HG02678 (cell line): ENCODE data around the gene SYNGR3.
"Not testable (repeated sequence)": the region's sequence is repeated elsewhere in the genome, so short reads cannot be mapped to it uniquely, and the experiment has no call there.

Experiments used
- ATAC-seq: cut with Tn5 transposase; IDR thresholded peaks from one replicate; pipeline ENCODE4 v1.9.1; 2021; ENCODE audit warnings: mild to moderate bottlenecking, moderate library complexity; ENCODE audit not compliant: unreplicated experiment

Gene SYNGR3

GRCh38 chr16:2006317-2006716 lies 16.5 kb downstream of the SYNGR3 start:
- no peak for ATAC-seq

GRCh38 chr16:2007081-2007836 lies 17.5 kb downstream of the SYNGR3 start:
- ATAC-seq = no peak

GRCh38 chr16:2008009-2008526 lies 18.3 kb downstream of the SYNGR3 start:
- no peak for ATAC-seq

DNA sequence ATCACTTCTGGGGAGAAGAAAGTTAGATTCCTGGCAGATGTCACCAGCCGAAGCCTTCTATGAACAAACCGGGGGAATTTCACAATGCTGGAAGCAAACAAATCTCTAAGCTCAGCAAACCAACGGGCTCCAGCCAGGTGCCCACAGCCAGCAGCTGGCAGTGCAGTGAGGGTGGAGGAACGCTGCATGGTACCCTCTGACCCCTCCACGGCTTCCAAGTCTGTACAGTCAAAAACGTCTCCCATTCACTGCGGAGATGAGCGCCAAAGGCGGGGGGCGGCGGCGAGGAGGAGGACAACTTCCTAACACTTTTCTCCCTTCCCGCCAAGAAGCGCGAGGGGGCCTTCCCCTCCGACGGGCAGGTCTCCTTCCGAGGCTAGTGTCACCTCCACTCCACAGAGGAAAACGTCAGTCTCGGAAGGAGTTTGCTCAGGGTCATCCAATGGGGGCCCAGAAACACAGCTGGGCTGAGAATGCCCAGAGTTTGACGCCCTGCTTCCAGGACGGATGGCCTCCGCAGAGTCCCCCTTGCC lies 18.9 kb downstream of the SYNGR3 start:
- ATAC-seq = no peak

- peak; percentile 28 for ATAC-seq
Measured at GRCh38 chr16:2009164-2009711, 19.5 kb downstream of the SYNGR3 start.

- peak; percentile 88 for ATAC-seq
Measured at GRCh38 chr16:2009791-2010510, 20.2 kb downstream of the SYNGR3 start, which contains the start of gene ZNF598. Gene ZNF598 (minus strand): TSS chr16:2009821.

DNA sequence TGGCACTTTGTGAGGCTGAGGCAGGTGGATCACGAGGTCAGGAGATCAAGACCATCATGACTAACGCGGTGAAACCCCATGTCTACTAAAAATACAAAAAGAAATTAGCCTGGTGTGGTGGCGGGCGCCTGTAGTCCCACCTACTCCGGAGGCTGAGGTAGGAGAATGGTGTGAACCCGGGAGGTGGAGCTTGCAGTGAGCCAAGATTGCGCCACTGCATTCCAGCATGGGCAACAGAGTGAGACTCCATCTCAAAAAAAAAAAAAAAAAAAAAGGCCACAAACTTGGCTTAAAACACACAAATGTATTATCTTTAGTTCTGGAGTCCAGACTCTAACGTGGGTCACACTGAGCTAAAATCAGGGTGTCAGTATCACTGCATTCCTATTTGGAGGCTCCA lies 22.0 kb downstream of the SYNGR3 start:
- ATAC-seq = not testable (repeated sequence)

GRCh38 chr16:2013527-2013926 lies 23.8 kb downstream of the SYNGR3 start:
- ATAC-seq = no peak

GRCh38 chr16:2015117-2015946 lies 25.6 kb downstream of the SYNGR3 start:
- ATAC-seq = no peak

DNA sequence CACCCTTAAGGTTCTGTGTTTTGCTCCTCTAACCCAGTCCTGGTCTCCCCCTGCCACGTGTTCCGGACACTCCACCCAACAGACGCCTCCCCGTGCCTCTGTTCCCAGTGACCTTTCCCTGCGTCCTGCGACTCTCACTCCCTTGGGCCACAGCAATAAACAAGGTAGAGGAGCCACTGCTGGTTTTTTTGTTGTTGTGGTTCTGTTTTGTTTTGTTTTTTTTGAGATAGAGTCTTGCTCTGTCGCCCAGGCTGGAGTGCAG lies 26.1 kb downstream of the SYNGR3 start:
- ATAC-seq = no peak

DNA sequence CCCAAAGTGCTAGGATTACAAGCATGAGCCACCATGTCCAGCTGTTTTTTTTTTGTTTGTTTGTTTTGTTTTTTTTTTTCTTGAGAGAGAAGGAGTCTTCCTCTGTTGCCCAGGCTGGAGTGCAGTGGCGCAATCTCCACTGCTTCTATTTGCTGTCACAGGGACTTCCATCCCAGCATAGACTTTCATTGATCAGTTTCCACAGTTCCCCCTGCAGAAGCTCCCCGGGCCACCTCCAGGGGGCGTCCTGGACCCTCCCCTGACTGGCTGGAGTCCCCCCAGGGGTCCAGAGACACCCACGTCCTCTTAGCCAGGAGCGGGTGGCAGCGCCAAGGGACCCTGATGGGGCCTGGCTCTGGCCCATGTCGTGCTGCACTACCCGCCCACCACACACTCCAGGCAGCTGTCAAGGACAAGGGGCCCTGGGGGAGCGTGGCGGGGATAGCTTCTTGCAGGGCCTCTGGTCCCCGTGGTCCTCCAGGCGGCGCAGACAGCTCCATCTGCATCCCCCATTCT lies 26.7 kb downstream of the SYNGR3 start:
- ATAC-seq = no peak

DNA sequence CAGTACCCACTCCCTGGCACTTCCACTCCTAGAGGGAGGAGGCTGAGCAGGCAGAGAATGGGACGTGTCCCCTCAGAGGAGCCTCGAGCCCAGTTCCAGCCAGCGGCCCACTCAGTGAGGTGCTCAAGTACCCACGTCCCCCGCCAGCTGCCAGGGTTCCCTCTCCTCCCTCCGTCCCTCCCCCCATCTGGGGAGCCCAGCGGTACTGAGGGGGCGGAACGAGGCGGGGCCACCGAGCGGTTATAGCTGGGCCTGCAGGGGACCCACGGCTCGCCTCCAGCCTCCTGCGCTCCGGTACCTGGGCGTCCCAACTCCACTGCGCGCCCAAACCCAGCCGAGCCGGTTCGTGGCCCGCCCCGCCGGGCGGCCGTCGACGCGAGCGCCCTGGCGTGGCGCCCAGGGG lies 29.7 kb downstream of the SYNGR3 start, which contains the start of gene NPW:
Gene NPW (plus strand): TSS at position 268 of the 403 bp plus-strand sequence.
- ATAC-seq = no peak

- no peak for ATAC-seq
Measured at GRCh38 chr16:2019921-2020831, 30.4 kb downstream of the SYNGR3 start.

DNA sequence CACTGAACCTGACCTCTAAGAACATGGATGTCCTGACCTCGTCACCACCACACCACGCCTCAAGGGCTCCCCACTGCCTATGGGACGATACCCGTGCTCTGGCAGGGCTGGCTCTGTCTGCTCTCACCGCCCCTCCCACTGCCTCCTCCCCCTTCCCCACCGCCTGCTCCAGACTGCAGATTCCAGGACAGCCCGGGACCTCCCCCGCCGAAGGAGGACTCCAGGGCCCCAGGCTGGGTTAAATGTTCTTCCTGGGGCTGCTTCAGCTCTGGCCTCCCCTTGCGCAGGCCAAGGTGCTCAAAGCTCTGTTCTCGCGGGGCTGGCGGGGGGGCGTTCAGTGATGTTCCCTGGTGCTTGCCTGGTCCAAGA lies 32.9 kb downstream of the SYNGR3 start:
- ATAC-seq = no peak

DNA sequence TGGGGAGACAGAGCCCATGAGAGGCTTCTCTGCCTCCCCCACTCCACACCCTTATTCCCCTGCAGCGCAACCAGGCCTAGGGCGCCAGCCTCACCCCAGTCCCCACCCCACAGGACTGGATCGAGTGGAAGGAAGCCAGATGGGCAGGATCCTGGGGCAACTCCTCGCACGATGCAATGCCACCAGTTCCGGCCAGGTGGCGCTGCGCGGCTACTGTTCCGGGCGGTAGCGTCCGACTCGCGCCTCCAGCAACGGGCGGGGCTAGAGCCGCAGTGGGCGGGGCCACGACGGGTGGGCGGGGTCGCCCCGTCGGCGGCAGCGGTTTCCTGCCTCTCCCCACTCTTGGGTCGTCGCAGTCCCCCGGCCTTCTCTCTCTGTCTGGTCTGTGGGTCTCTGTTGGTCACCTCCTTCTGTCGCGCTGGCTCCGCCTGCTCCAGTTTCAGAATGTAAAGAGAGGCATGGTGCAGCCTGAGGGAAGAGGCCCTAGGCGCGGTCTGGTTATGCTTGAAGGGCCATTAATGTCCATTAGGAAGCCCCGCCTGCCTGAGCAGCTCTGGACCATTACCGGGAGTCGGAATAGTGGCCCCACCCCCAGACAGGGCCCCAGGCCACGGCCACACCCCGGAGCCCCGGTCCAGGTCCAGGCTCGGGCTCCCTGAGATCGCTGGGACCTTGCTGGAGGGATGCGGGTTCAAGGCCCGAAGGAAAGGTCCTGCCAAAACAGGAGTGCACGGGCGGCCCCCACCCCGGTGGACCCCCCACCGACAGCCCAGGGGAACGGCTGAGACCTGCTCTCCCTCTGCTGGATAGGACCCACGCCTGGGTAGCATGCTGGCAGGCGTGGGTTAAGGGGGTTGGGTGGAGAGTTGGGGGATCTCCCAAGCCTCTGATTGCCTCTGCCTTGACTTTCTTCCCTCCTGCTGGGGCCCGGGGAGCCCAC lies 33.6 kb downstream of the SYNGR3 start:
- peak; percentile 71 for ATAC-seq

GRCh38 chr16:2024032-2024420 lies 34.3 kb downstream of the SYNGR3 start:
- no peak for ATAC-seq

DNA sequence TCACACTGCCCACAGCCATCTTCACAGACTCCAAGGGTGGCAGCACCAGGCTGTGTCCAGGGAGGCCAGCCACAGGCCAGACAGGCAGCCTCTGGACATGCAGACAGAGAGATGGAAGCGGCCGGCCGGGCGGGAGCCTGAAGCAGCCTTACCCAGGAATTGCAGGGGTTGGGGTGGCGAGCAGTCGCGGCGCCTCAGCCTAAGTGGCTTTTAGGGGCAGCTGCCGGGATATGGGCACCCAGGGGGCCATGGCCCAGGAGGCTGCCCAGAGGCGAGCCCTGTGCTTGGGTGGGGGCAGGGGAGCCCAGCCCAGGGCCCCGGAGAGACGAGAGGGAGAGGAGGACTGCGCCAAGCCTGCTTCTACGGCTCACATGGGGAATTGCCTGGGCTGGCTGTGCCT lies 35.5 kb downstream of the SYNGR3 start:
- no peak for ATAC-seq

DNA sequence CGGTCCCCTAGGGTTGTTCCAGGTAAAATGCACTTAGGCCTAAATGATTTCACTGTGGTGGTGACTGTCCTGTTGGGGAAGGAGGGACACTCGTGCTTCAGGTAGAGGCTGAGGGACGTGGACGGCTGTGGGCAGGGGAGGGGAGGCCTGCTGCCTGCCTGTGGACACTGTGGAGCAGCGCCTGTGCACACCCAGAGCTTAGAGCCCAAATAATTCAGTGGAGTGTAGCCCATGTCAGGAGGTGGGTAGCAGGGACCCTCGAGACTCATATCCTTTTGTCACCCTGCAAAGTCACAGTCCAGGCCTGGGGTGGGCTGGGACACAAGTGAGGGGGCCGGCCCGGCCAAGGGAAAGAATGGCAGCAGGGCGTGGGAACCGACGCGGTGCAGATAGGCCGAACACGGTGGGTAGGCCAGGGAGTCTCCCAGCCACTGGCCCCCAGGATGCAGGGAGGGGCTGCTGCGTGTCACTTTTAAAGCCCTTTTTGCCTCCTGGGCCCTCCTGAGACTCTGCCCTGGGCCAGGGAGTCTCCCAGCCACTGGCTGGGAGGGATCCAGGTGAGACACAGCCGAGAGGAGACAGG lies 36.2 kb downstream of the SYNGR3 start:
- ATAC-seq = no peak
